ENCODE data around the gene SPATS2L.

SPATS2L gene

GRCh38 chr2:200443916-200444315 is 137.4 kb downstream of the SPATS2L start:
- DNase-seq (ENCODE audit: low read depth): no peak

DNA sequence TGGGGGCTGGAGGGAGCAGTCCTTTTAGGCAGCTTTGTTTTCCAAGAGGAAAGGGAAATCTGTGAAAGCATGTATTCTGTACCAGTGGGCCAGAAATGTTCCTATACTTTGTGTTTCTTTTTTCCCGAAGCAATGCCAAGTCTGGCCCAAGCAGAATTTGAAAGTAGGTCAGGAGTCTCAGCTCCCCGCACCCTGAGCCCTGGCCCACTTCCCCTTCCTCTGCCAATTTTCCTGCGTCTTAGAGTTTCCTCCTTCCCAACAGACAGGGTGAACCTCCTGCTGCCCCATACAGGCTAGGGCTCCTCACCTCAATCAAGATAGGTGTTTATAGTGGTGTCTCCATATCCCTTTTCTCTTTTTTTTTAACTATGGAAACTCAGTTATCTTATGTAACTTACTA is 138.0 kb downstream of the SPATS2L start:
- no peak for DNase-seq (ENCODE audit: low read depth)

DNA sequence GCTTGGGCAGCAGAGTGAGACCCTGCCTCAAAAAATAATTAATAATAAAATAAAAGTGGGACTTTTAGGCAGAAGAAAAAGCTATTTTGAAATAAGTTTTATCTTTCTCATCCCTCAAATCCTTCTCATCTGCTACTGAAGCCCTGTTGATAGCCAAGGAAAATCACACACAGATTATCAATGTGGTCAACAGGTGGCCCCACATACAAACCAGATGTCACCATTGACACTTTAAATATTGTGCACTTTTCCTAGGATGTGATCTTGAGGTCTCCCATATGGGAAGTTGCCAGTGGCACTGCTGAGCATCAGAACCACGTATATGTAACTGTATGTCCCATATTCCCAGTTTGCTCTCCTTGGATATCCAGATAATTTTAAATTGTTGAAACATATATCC is 138.8 kb downstream of the SPATS2L start:
- no peak for DNase-seq (ENCODE audit: low read depth)

GRCh38 chr2:200446612-200447011 is 140.1 kb downstream of the SPATS2L start:
- DNase-seq (ENCODE audit: low read depth): no peak

- DNase-seq (ENCODE audit: low read depth): no peak
Observed at GRCh38 chr2:200447139-200447855, 140.8 kb downstream of the SPATS2L start.

GRCh38 chr2:200448455-200448854 is 142.0 kb downstream of the SPATS2L start:
- no peak for DNase-seq (ENCODE audit: low read depth)

GRCh38 chr2:200449149-200449548 is 142.7 kb downstream of the SPATS2L start:
- DNase-seq (ENCODE audit: low read depth): no peak

GRCh38 chr2:200450288-200450687 is 143.8 kb downstream of the SPATS2L start:
- no peak for DNase-seq (ENCODE audit: low read depth)

DNA sequence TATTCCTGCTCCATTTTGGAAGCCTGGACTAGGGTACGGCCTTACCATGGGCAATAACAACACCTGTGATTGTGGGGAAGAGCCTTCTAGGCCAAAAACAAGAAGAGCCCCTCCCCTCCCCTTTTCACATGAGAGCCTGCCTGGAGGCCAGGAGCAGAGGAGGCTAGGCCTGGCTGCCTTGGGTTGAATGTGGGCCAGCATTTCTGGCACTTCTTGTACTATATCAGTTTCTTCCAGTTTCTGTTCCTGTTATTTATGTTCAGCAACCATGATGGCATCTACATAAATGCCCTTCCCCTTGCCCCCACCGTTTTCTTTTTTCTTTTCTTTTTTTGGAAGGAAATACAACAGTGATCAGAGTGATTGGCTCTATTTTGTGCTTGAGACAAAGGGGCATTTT is 145.0 kb downstream of the SPATS2L start:
- DNase-seq (ENCODE audit: low read depth): no peak

DNA sequence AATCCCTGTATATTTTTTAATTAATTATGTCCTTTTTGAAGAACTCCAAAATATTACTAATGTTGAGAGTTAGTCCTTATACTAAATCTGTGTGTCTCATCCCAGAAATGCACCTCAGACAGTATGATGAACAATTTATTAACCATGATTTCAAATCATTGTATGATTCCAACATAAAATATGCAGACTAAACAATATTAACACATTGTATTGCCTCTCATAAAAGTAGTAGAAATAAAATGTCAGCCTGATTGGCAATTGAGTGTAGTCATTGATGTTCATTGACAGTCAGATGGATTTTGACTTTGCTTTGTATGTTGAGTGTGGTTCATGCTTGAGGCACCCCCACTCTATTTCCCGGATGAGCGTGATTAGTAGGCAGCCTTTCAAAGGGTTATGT is 145.9 kb downstream of the SPATS2L start:
- DNase-seq (ENCODE audit: low read depth): no peak

DNA sequence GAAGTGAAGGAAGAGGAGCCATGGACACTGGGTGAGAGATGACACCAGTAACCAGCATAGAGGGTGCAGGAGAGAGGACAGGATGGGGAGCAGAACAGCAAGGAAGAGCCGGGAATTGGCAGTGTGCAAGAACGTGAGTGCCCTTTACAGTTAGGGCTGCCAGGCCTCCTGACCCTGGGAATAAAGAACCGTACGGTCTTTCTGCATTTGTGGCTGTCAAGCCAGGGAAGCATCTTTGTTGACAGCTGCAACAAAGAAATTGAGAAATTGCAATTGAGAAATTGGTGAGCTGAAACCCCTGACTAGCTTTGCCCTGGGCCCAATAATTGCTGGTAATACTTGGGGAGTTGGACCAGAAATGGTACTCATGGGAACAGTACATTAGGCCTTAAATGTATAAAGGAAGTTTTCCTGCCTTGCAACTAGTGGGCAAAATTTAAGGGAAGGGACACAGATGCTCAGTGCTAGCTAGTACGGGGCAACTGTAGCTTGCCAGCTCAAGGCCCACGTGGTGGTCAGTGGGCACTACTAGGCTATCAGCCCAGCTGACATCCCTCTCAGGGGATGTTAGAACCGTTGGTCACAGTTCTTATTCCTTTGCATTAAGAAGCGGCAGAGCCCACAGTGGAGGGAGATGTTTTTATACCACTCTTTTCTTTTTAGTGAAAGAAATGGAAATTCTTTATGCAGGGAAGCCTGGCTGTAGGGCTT is 146.8 kb downstream of the SPATS2L start:
- no peak for DNase-seq (ENCODE audit: low read depth)

DNA sequence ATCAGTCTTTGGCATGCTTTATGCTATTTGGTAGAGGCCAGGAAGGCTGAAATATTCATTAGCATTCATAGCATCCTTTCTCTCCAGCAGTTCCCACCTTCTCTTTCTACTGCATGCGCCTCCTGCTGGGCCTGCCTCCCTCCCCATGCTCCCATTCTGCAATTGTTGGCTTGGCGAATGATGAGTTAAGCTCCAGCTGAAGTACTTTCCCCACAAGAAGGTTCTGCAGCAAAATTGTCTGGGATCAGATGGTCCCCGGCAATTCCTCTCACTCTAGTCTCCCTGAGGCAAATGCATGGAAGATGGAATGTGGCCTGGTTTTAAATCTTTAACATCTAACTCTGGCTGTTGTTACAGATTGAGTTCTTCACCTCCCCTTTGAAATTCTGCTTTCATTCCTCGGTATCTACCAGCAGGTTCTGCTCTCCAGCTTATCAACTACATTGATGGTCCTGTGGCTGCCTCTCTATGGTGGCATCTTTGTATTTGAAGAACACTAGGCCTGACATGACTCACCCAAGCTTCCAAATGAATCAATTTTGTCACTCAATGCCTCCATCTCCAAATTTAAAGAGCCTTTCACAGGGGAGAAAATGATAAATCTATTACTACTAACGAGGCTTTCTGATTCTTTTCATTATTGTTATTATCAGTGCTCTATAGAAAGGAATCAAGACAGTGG is 147.5 kb downstream of the SPATS2L start:
- DNase-seq (ENCODE audit: low read depth): no peak

- no peak for DNase-seq (ENCODE audit: low read depth)
Observed at GRCh38 chr2:200454927-200455801, 148.7 kb downstream of the SPATS2L start.

GRCh38 chr2:200455958-200456421 is 149.5 kb downstream of the SPATS2L start:
- DNase-seq (ENCODE audit: low read depth): no peak

DNA sequence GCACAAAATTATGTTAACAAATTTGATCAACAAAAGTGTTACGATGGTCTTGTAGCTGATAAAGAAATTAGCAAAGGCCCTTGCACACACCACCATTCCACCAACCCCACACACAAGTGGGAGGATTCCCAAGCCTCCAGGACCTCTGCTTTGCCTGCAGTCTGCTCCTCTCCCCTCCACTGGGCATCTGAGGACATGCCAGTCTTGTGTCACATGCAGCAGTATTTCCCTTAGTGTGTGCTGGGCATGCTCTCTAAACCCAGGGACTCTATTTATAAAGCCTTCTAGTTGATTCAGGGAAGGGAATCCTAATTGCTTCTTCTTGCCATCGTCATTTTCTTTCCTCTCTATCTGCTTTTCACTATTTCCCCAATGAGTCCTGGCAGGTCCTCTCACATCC is 150.1 kb downstream of the SPATS2L start:
- DNase-seq (ENCODE audit: low read depth): no peak

DNA sequence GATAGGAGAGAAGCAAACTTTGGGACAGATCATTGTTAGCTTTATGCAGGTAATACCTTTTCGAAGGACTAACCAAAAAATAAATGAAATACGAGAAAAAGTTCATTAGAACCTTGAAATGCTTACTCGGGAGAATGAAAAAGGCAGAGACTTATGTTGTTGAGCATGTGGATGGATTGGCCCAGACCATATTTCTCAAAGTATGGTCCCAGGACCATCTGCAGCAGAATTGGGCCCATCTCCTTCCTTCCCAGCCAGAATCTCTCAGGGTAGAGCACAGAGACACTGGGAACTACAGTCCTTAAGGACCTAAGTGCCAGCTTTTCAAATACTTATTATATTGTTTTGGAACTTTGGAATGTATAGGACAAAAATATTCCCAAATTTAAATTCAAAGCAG is 152.6 kb downstream of the SPATS2L start:
- DNase-seq (ENCODE audit: low read depth): no peak

DNA sequence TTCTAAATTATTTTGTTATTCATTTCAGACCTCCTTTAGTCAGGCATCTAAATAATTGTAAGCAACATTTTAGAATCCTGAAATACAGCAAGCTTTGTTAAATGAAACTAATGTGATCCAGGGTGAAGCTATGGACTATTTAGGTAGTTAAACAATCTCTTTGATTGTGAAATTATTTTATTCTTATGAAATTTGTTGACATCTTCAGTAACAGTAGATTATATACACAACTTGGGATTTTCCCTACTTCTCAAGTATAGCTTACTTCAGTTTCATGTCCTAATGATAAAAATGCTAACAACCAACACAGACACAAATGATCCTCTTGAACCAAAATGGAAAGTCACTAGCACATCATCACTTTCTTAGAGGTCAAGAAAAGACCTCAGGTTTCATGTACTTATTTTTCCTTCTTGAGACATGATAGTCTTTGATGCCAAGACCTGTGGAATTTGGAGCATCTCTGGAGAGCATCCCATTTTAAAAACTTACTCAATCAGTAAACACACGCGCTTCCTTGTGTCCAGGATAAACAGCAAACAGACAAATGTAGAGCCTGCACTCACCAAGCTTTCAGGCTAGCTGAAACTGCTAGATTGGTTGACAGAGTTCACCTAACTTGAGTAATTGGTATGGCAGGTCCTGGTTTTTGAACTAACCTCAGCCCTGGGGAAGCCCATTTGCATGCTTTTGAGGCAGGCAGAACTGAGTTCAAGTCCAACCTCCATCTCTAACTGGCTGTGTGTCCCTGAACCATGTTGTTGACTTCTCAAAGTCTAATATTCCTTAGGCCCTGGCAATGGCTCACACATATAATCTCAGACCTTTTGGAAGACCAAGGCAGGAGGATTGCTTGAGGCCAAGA is 155.6 kb downstream of the SPATS2L start:
- no peak for DNase-seq (ENCODE audit: low read depth)

DNA sequence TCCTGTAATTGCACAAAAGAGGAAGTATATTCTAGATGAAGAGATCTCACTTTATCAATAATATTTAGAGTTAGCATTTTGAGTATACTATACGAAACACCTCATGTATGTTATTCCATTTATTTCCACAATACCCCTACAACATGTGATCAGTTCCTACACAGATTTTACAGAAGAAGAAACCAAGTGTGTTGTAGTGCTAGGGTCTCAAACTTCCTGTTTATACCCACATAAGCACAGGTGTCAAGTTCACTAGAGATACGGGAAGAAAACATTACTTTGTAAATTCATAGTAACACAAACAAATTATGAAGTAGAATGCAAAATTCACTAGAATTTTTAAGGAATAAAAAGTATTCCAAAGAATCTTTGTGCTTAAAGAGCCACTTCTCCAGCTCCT is 157.0 kb downstream of the SPATS2L start:
- no peak for DNase-seq (ENCODE audit: low read depth)

DNA sequence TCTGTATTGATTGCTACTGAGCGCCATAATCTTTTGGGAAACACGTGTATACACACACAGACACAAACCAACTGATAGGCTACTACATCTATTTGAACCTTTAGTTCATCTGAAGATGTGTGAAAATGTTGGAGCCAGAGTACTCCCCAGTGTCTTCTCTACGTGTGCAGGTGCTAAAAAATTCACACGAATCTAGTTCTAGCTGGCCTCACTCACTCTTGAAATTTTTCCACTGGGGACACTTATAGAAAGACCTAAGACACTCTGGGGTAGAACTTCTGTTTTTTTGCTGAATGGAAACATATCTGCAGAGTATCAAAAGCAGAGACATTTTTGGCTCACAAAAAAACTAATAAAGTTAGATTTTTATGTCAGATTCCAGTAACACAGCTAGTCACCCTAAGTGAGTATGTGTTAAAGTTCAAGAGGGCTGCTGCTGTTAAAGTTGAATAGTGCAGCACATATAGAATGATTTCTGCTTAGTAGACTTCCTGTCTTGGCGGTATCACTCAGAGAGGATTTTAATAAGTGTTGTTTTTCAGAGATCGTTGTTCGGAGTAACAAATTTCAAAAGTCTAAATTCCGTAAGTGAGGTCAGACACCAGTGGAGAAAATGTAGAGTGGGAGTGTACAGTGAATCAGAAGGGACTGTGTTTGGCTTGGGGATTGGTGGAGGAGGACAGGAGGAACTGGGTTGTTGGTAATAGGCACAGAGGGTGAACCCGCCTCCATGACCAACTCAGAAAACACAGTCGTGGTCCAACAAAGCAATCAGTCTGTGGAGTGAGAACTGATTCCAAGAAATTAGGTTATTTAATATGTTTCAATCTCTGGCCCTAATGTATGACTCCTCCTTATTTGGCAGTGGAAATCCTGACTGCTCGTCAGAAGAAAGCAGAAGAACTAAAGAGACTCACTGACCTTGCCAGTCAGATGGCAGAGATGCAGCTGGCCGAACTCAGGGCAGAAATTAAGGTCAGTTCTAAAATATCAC is 160.2 kb downstream of the SPATS2L start:
- DNase-seq (ENCODE audit: low read depth): no peak

All from stimulated activated CD8-positive, alpha-beta memory T cell treated with anti-CD3 and anti-CD28 coated beads, Interleukin-12 subunit alpha, Interleukin-12 subunit beta, amount 100 ng/mL, for 4 hours (primary cell).